ENCODE data around the gene BBOF1.
"Not testable (repeated sequence)": the region's sequence is repeated elsewhere in the genome, so short reads cannot be mapped to it uniquely, and the experiment has no call there.

BBOF1 gene

DNA sequence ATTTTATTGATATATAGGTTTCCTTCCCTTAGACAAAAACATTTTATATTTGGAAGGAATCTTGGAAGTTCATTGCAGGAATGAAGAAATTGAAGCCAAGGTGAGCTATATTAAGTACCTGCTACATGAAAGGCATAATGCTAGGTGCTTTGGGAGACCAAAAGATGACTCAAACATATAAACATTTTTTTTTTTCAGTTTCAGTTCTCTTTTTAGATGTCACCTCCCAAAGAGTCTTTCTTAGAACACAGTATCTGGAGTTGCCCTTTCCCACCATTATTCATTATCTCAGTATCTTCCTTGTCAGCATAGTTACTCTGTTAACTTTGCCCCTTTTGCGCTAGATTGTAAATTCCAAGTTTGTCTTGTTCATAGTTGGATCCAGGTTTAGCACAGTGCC, 66.7 kb downstream of the BBOF1 start:
- Mint-ChIP-seq H3K4me1 (peaks cover 39% of the 10 kb centered on the region), H3K9me3 (no peaks in the 10 kb centered on the region), H3K27ac (peak overlapping the region; percentile 100), H3K4me3 (peak overlapping the region; percentile 99), H3K36me3 (ENCODE audit: low read depth) (peaks cover 9% of the 10 kb centered on the region), H3K27me3 (ENCODE audit: low read depth, poor library complexity) (peaks cover 3% of the 10 kb centered on the region)
- DNase-seq: no peak
- TF ChIP-seq, protein P1, sequence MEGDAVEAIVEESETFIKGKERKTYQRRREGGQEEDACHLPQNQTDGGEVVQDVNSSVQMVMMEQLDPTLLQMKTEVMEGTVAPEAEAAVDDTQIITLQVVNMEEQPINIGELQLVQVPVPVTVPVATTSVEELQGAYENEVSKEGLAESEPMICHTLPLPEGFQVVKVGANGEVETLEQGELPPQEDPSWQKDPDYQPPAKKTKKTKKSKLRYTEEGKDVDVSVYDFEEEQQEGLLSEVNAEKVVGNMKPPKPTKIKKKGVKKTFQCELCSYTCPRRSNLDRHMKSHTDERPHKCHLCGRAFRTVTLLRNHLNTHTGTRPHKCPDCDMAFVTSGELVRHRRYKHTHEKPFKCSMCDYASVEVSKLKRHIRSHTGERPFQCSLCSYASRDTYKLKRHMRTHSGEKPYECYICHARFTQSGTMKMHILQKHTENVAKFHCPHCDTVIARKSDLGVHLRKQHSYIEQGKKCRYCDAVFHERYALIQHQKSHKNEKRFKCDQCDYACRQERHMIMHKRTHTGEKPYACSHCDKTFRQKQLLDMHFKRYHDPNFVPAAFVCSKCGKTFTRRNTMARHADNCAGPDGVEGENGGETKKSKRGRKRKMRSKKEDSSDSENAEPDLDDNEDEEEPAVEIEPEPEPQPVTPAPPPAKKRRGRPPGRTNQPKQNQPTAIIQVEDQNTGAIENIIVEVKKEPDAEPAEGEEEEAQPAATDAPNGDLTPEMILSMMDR (IDR thresholded peaks at IDR 0.05): no peak

DNA sequence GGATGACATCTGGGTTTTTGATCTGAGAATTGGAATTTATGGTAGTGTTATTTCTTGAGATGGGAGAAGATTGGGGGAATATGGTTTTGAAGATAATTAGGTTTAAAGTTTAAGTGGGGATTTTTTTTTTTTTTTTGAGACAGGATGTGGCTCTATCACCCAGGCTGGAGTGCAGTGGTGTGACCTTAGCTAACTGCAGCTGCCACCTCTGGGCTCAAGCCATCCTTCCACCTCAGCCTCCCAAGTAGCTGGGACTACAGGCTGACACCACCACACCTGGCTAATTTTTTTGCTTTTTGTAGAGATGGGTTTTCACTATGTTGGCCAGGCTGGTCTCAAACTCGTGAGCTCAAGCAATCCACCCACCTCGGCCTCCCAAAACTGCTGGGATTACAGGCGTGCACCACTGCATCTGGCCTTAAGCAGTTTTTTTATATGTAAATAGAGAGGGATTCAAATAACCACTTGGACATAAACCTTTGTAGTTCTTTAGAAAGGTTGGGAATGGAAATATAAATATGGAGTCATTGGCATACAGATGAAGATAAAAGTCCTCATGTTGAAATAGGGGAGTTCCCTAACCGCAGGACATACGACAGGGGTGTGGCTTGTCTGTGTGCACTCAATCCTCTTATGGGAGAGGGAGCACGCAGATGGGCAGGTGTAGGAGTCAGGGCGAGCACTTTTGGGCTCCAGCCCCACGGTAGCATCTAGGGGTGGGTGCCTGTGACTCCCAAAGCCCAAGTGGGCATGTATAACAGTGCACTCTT, 70.3 kb downstream of the BBOF1 start:
- Mint-ChIP-seq H3K27ac (no peak overlapping the region), H3K27me3 (ENCODE audit: low read depth, poor library complexity) (peaks cover 3% of the 10 kb centered on the region)
- TF ChIP-seq, protein P1 (IDR thresholded peaks at IDR 0.05): no peak

DNA sequence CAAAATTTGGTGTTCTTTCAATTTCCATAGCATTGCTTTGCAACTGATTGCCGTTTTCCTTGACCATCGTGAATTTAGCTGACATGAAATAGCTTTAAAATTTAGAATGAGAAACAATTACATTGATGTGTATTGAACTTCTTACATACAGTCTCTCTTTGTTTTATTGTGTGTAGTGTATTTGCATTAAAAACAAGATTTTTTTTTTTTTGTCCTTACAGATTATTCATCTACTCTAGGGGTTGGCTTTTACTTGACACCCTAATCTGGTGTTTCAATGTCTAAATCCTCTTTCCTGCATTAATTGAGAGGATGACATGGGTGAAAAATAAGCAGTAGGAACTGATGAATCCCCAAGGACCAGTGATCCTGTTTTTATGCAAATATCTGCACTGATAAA, 86.2 kb downstream of the BBOF1 start:
- H3K9me3 Mint-ChIP-seq: no peaks in the 10 kb centered on the region

More for the DNA sequence above, 70.3 kb downstream of the BBOF1 start:
- H3K36me3 Mint-ChIP-seq (ENCODE audit: low read depth): peaks cover 15% of the 10 kb centered on the region
- no peak for DNase-seq
- H3K9me3 Mint-ChIP-seq: no peaks in the 10 kb centered on the region
- H3K4me1 Mint-ChIP-seq: peaks cover 21% of the 10 kb centered on the region
- H3K4me3 Mint-ChIP-seq: no peak overlapping the region

DNA sequence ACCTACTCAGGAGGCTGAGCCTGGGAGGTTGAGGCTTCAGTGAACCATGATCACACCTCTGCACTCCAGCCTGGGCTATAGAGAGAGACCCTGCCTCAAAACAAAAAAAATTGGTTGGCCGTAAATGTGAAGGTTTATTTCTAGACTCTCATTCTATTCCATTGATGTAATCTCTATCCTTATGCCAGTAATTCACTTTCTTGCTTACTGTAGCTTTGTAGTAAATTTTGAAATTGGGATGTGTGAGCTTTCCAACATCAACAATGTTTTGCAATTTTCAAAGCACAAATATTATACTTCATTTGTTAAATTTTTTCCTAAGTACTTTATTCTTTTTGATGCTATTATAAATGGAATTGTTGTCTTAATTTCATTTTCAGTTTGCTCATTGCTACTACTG, 90.2 kb downstream of the BBOF1 start:
- H3K27me3 Mint-ChIP-seq (ENCODE audit: low read depth, poor library complexity): no peaks in the 10 kb centered on the region
- no peak for DNase-seq
- H3K36me3 Mint-ChIP-seq (ENCODE audit: low read depth): peaks cover 29% of the 10 kb centered on the region
- H3K27ac Mint-ChIP-seq: no peak overlapping the region
- H3K4me1 Mint-ChIP-seq: no peaks in the 10 kb centered on the region
- TF ChIP-seq, protein P1 (IDR thresholded peaks at IDR 0.05): no peak
- no peak overlapping the region for H3K4me3 Mint-ChIP-seq
- H3K9me3 Mint-ChIP-seq: no peaks in the 10 kb centered on the region

More for the DNA sequence above, 86.2 kb downstream of the BBOF1 start:
- H3K27ac Mint-ChIP-seq: no peak overlapping the region
- DNase-seq: no peak
- peaks cover 39% of the 10 kb centered on the region for H3K36me3 Mint-ChIP-seq (ENCODE audit: low read depth)
- TF ChIP-seq, protein P1 (IDR thresholded peaks at IDR 0.05): no peak
- no peaks in the 10 kb centered on the region for H3K27me3 Mint-ChIP-seq (ENCODE audit: low read depth, poor library complexity)
- no peaks in the 10 kb centered on the region for H3K4me1 Mint-ChIP-seq
- H3K4me3 Mint-ChIP-seq: no peak overlapping the region

DNA sequence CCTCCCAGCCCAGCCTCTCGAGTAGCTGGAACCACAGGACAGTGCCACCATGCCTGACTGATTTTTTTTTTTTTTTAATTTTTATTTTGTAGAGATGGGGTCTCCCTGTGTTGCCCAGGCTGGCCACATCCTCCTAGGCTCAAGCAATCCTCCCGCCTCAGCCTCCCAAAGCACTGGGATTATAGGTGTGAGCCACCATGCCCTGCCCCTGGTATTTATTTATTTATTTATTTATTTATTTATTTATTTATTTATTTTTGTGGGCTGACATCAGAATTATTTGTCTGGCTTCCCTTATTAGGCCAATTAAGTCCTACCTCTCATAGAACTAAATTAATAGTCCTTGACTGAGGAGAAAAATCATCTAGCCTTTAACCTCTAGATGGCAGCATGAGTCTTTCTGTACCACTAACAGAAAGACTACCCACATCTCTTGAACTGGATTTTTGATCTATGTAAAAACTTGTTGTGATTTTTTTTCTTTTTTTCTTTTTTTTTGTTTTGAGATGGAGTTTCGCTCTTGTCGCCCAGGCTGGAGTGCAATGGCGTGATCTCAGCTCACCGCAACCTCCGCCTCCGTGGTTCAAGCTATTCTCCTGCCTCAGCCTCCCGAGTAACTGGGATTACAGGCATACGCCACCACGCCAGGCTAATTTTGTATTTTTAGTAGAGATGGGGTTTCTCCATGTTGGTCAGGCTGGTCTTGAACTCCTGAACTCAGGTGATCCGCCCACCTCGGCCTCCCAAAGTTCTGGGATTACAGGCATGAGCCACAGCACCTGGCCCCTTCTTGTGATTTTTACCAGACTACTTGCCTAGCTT, 92.5 kb downstream of the BBOF1 start:
- H3K36me3 Mint-ChIP-seq (ENCODE audit: low read depth): peaks cover 28% of the 10 kb centered on the region
- not testable (repeated sequence) for H3K4me1 Mint-ChIP-seq; H3K27me3 Mint-ChIP-seq (ENCODE audit: low read depth, poor library complexity); DNase-seq; H3K9me3 Mint-ChIP-seq; H3K4me3 Mint-ChIP-seq; H3K27ac Mint-ChIP-seq
- TF ChIP-seq, protein P1 (IDR thresholded peaks at IDR 0.05): peak; percentile 49
